Measurements from ENCODE around the gene CSF1R. TPM values are rescaled to one million over a fixed set of nuclear protein-coding genes. Genes with fewer than 3 reads are reported as not detected.
"Not testable (repeated sequence)": the region's sequence is repeated elsewhere in the genome, so short reads cannot be mapped to it uniquely, and the experiment has no call there.

Gene CSF1R
- total and polyA plus RNA-seq, 2 donors (not counting 3 experiments of a cell fraction or from before 2014, with no cell fraction given): not detected

DNA sequence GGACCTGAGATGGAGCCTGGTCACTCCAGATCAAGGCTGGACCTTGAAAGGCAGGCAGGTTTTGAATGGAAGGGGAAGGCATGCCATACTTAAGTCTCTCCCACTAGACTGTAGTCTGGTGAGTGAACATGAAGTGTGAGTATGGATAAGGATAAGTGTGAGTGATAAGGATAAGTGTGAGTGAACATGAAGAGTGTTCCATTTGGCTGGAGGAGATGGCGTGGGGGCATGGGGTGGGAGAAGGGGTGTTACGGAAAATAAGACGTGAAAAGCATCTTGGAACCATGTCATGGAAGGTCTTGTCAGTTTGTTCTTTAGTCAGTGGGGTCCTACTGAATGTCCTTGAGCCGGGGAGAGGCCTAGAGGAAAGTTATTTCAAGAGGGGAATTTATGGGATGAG, 53.0 kb downstream of the CSF1R start:
- dilution Hi-C loops (cut with MboI; ENCODE audit: extremely low pct_ligation_motif_present, low sequenced_read_pairs) (no loop called here), intact Hi-C loops (cut with micrococcal nuclease) (no loop called here)
- Histone ChIP-seq H3K9ac (replicated peaks; ENCODE audit: extremely low read depth, insufficient read depth, low read length) (no peak overlapping the region), H3K4me1 (ENCODE audit: control insufficient read depth, extremely low read depth, insufficient read depth, low read length) (no peaks in the 10 kb centered on the region), H3K79me2 (ENCODE audit: control insufficient read depth, insufficient read depth, low read length) (no peaks in the 10 kb centered on the region), H3K27ac (ENCODE audit: insufficient read depth, low read depth, low read length) (no peak overlapping the region), H4K20me1 (replicated peaks; ENCODE audit: control insufficient read depth, extremely low read depth, insufficient read depth, low read length) (no peaks in the 10 kb centered on the region), H3K9me3 (replicated peaks; ENCODE audit: control insufficient read depth, insufficient read depth, low read length) (no peaks in the 10 kb centered on the region), H3K36me3 (ENCODE audit: control insufficient read depth in 2 of 2, extremely low read depth in 1 of 2, insufficient read depth in 2 of 2, low read length in 2 of 2) (peaks cover 27 to 42% of the 10 kb centered on the region in 2 experiments), H2AFZ (ENCODE audit: low read depth, low read length) (no peak overlapping the region), H3K27me3 (ENCODE audit: control insufficient read depth in 2 of 2, insufficient read depth in 2 of 2, low read length in 2 of 2) (no peaks in the 10 kb centered on the region), H3K4me3 (replicated peaks in 1 of 3; ENCODE audit: insufficient read depth in 1 of 3, low read depth in 1 of 3, low read length in 3 of 3) (no peak overlapping the region), H3K9me1 (replicated peaks; ENCODE audit: control insufficient read depth, extremely low read depth, insufficient read depth, low read length) (no peaks in the 10 kb centered on the region), H3K4me2 (ENCODE audit: insufficient read depth, low read length) (no peak overlapping the region)
- FAIRE-seq: no peak
- BruUV-seq (replicated peaks): no TSS peak
- TF ChIP-seq EZH2 (IDR thresholded peaks at IDR 0.05; ENCODE audit: borderline replicate concordance, low read depth, low read length, severe bottlenecking) (no peak), MYC (IDR thresholded peaks at IDR 0.05; ENCODE audit: low read depth, low read length) (no peak), FOS (IDR thresholded peaks at IDR 0.05; ENCODE audit: borderline replicate concordance, insufficient read depth, low read length) (no peak), POLR2AphosphoS5 (IDR thresholded peaks at IDR 0.05; ENCODE audit: insufficient read depth, low read depth, low read length) (no peak), POLR2A (IDR thresholded peaks at IDR 0.05; ENCODE audit: low read depth, low read length) (no peak), JUN (IDR thresholded peaks at IDR 0.05; ENCODE audit: borderline replicate concordance, insufficient read depth, insufficient read length, low read depth) (no peak), GATA2 (IDR thresholded peaks at IDR 0.05; ENCODE audit: insufficient read depth, insufficient read length, low read depth, low read length) (no peak)
- TF ChIP-seq, protein P1, sequence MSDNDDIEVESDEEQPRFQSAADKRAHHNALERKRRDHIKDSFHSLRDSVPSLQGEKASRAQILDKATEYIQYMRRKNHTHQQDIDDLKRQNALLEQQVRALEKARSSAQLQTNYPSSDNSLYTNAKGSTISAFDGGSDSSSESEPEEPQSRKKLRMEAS (IDR thresholded peaks at IDR 0.05; ENCODE audit: insufficient read depth, insufficient read length): no peak
- TF ChIP-seq, protein P2, sequence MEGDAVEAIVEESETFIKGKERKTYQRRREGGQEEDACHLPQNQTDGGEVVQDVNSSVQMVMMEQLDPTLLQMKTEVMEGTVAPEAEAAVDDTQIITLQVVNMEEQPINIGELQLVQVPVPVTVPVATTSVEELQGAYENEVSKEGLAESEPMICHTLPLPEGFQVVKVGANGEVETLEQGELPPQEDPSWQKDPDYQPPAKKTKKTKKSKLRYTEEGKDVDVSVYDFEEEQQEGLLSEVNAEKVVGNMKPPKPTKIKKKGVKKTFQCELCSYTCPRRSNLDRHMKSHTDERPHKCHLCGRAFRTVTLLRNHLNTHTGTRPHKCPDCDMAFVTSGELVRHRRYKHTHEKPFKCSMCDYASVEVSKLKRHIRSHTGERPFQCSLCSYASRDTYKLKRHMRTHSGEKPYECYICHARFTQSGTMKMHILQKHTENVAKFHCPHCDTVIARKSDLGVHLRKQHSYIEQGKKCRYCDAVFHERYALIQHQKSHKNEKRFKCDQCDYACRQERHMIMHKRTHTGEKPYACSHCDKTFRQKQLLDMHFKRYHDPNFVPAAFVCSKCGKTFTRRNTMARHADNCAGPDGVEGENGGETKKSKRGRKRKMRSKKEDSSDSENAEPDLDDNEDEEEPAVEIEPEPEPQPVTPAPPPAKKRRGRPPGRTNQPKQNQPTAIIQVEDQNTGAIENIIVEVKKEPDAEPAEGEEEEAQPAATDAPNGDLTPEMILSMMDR (IDR thresholded peaks at IDR 0.05; ENCODE audit: extremely low read depth in 1 of 2, insufficient read depth in 1 of 2, low read depth in 1 of 2, low read length in 2 of 2): no peak
- no peak for DNase-seq (ENCODE audit: low read depth, low spot score)
- CTCF ChIA-PET: interaction anchor here (1.3 kb wide), 1 partner anchor 11 kb away, joined by 9 read pairs; no protein-coding TSS in a partner anchor
- POLR2A ChIA-PET: no interaction called here

DNA sequence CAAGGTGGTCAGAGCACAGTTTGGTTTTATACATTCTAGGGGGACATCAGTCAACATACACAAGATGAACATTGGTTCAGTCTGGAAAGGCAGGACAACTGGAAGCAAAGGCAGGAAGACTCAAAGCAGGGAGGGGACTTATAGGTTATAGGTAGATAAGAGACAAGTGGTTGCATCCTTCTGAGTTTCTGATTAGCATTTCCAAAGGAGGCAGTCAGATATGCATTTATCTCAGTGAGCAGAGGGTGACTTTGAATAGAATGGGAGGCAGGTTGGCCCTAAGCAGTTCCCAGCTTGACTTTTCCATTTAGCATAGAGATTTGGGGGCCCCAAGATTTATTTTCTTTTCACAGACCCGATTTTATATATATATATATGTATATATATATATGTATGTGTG, 58.3 kb downstream of the CSF1R start:
- dilution Hi-C loops (cut with MboI; ENCODE audit: extremely low pct_ligation_motif_present, low sequenced_read_pairs); H2AFZ ChIP-seq (ENCODE audit: low read depth, low read length); H3K79me2 ChIP-seq (ENCODE audit: control insufficient read depth, insufficient read depth, low read length): not testable (repeated sequence)

More for the DNA sequence above, 58.3 kb downstream of the CSF1R start:
- H3K9me3 ChIP-seq (replicated peaks; ENCODE audit: control insufficient read depth, insufficient read depth, low read length); H3K4me1 ChIP-seq (ENCODE audit: control insufficient read depth, extremely low read depth, insufficient read depth, low read length); H3K27me3 ChIP-seq (ENCODE audit: control insufficient read depth in 2 of 2, insufficient read depth in 2 of 2, low read length in 2 of 2); CTCF ChIA-PET; H3K27ac ChIP-seq (ENCODE audit: insufficient read depth, low read depth, low read length); H3K9me1 ChIP-seq (replicated peaks; ENCODE audit: control insufficient read depth, extremely low read depth, insufficient read depth, low read length); FAIRE-seq; H3K4me3 ChIP-seq (replicated peaks in 1 of 3; ENCODE audit: insufficient read depth in 1 of 3, low read depth in 1 of 3, low read length in 3 of 3); DNase-seq (ENCODE audit: low read depth, low spot score); H3K9ac ChIP-seq (replicated peaks; ENCODE audit: extremely low read depth, insufficient read depth, low read length); POLR2A ChIA-PET; H4K20me1 ChIP-seq (replicated peaks; ENCODE audit: control insufficient read depth, extremely low read depth, insufficient read depth, low read length); BruUV-seq (replicated peaks); H3K4me2 ChIP-seq (ENCODE audit: insufficient read depth, low read length); intact Hi-C loops (cut with micrococcal nuclease): not testable (repeated sequence)
- H3K36me3 ChIP-seq (ENCODE audit: control insufficient read depth in 2 of 2, extremely low read depth in 1 of 2, insufficient read depth in 2 of 2, low read length in 2 of 2): peaks cover 20 to 33% of the 10 kb centered on the region in 2 experiments
